Heart left ventricle (tissue), 16 donors: ENCODE data around the gene PPP1R7. TPM values are rescaled to one million over a fixed set of nuclear protein-coding genes. Genes with fewer than 3 reads are reported as not detected.

Experiments used
- ATAC-seq, 4 donors: fragments of 200-7000 bp; cut with Tn5 transposase; one replicate each; pipeline ENCODE4 v1.9.1; 2020 to 2022; ENCODE audit warnings: moderate library complexity in 4 of 4, mild to moderate bottlenecking in 3 of 4, moderate number of reproducible peaks in 1 of 4
- DNase-seq, 5 donors: peaks; one replicate each; pipeline ENCODE4 v3.0.0-alpha.2; 2020
- H3K27ac ChIP-seq, 12 donors: fragments of 200-600 bp; sonication (generic) in 4 of 12; one replicate each; pipeline versions ENCODE4 v1.5.0 to v1.8.0; 2016 to 2022; ENCODE audit warnings: mild to moderate bottlenecking in 2 of 12
- H3K27me3 ChIP-seq, 9 donors: fragments of 200-600 bp; sonication (generic) in 2 of 9; one replicate each; pipeline versions ENCODE4 v1.5.1 to v1.8.0; 2016 to 2022; ENCODE audit warnings: mild to moderate bottlenecking in 3 of 9
- H3K36me3 ChIP-seq, 9 donors: fragments of 200-600 bp; sonication (generic) in 2 of 9; one replicate each; pipeline versions ENCODE4 v1.5.0 to v1.8.0; 2018 to 2022; ENCODE audit warnings: mild to moderate bottlenecking in 2 of 9
- H3K4me1 ChIP-seq, 12 donors: fragments of 200-600 bp; sonication (generic) in 4 of 12; one replicate each; pipeline versions ENCODE4 v1.5.0 to v1.8.0; 2016 to 2022; ENCODE audit warnings: mild to moderate bottlenecking in 3 of 12
- H3K4me3 ChIP-seq, 12 donors: fragments of 200-600 bp; sonication (generic) in 4 of 12; one replicate each; pipeline versions ENCODE4 v1.5.0 to v1.8.0; 2017 to 2022; ENCODE audit warnings: mild to moderate bottlenecking in 9 of 12, moderate library complexity in 4 of 12
- H3K9me3 ChIP-seq, 12 donors: fragments of 200-600 bp; sonication (generic) in 4 of 12; one replicate each; pipeline versions ENCODE4 v1.5.0 to v1.8.0; 2016 to 2022; ENCODE audit warnings: mild to moderate bottlenecking in 1 of 12
- CTCF ChIP-seq, 12 donors: fragments of 200-600 bp; sonication (generic) in 4 of 12; IDR thresholded peaks; one replicate each; pipeline versions ENCODE4 v1.5.0 to v1.8.0; 2018 to 2022; ENCODE audit warnings: antibody characterized with exemption in 12 of 12, mild to moderate bottlenecking in 5 of 12
- POLR2A ChIP-seq, 2 donors: fragments of 450-650 bp; IDR thresholded peaks; one replicate each; pipeline ENCODE4 v1.6.1; 2017; ENCODE audit warnings: antibody characterized with exemption in 2 of 2, mild to moderate bottlenecking in 2 of 2, moderate library complexity in 2 of 2
- WGBS, 4 donors: extraction: QIAGEN DNeasy Blood & Tissue Kit in 2 of 4; methylation state at CpG; one replicate each; pipeline versions ENCODE4 v1.1.5 to v1.1.7; 2013 to 2018; 5-methylcytosine and 5-hydroxymethylcytosine counted together
- intact Hi-C, 10 donors: fragments of 100-400 bp; cut with DNase I; formaldehyde crosslinking; loops; one replicate each; pipeline versions ENCODE4 v1.11.1 to v1.14.2; 2022
- polyA plus RNA-seq, 2 donors: library from polyadenylated mRNA; stranded (reverse); fragments of 200-250 nt; gene quantifications; one replicate each; pipeline ENCODE4 v1.2.3, GENCODE V29; 2013
- total RNA-seq, 9 donors: library from RNA; depleted of rRNA in 2 of 9; stranded (reverse); fragments of >200 nt in 2 of 9; fragmentation: NEBNext Ultra II Directional in 3 of 9; extraction: Animal tissue kit (Norgen Biotek cat#: 25700) in 3 of 9; gene quantifications; one replicate each; pipeline versions ENCODE4 v1.1.0 to v1.2.4, GENCODE V29; 2016 to 2023
- donor health status: ischemic (EF 13 %, LVEDD 7.1; RV severe dilation, severe dysfunction).
- donor health status: healthy with polysubstance abuse.
- donor health status: DM: no; HTN: yes; CAD: no.
- donor health status: DM: no; HTN: no; CAD: no.
- donor health status: ischemic (EF 25% LVEDD 6.9; RV normal size, moderate dysfunction).
- donor health status: ischemic (EF 25% LVEDD 5.7; RV mildly dilated, moderate dysfunction).
- donor health status: healthy.
- donor health status: DM: yes; HTN: yes; CAD: no.
- donor health status: ischemic (EF 35%, LVEDD 5.7; RV mildly dilated, moderate dysfunction).
- donor health status: nonischemic (EF 11% LVEDD 7.7; RV severe dilation, severe dysfunction).
- donor health status: DM: yes; HTN: yes; CAD: no.
- donor health status: PGD.
- donor health status: ischemic (EF 29% LVEDD 5.4; RV normal size, mild dysfunction).
- donor health status: nonischemic (EF 23%, LVEDD 6.1; RV moderate dilation, normal function).

PPP1R7 gene
- total and polyA plus RNA-seq, 11 donors, result 66.7 to 110 (median 79.8) TPM

GRCh38 chr2:241116606-241117560, 33.4 kb upstream of the PPP1R7 start:
- 91 to 93% (median 93%) methylated on average over 32 of the region's 32 CpGs for WGBS, 4 donors
- Histone ChIP-seq H3K4me3 (no peak overlapping the region), H3K27me3 (no peaks in the 10 kb centered on the region), H3K9me3 (peaks cover 0 to 5% (median 0%) of the 10 kb centered on the region in 12 donors), H3K36me3 (peaks cover 0 to 6% (median 0%) of the 10 kb centered on the region in 9 donors), H3K27ac (no peak overlapping the region), H3K4me1 (no peaks in the 10 kb centered on the region)
- TF ChIP-seq POLR2A (IDR thresholded peaks at IDR 0.05), result no peak
- no peak for TF ChIP-seq CTCF (IDR thresholded peaks at IDR 0.05)
- ATAC-seq, result no peak
- intact Hi-C loops, result no loop called here
- DNase-seq, result no peak

- H3K27ac ChIP-seq, result no peak overlapping the region
- H3K36me3 ChIP-seq, result peaks cover 0 to 6% (median 0%) of the 10 kb centered on the region in 9 donors
- peaks cover 0 to 5% (median 0%) of the 10 kb centered on the region in 12 donors for H3K9me3 ChIP-seq
- 92 to 94% (median 93%) methylated on average over 14 to 24 of the region's 24 CpGs for WGBS, 4 donors
- DNase-seq (no peak), ATAC-seq (no peak)
- H3K4me1 ChIP-seq, result no peaks in the 10 kb centered on the region
- H3K27me3 ChIP-seq, result no peaks in the 10 kb centered on the region
- H3K4me3 ChIP-seq, result no peak overlapping the region
- no peak for TF ChIP-seq POLR2A (IDR thresholded peaks at IDR 0.05)
- TF ChIP-seq CTCF (IDR thresholded peaks at IDR 0.05), result no peak
- intact Hi-C loops, result no loop called here
These were observed 31.3 kb upstream of the PPP1R7 start for GRCh38 chr2:241118737-241119505.

DNA sequence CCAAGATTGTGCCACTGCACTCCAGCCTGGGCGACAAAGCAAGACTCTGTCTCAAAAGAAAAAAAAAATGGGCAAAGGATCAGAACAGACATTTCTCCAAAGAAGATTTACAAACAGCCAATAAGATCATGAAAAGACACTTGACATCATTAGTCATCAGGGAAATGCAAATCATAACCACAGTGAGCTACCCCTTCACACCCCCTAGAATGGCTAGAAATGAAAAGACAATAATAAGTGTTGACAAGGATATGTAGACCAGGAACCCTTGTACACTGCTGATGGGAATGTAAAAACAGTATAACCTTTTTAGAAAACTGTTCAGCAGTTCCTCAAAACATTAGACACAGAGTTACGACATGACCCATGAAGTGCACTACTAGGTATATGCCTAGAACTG, 29.8 kb upstream of the PPP1R7 start:
- intact Hi-C loops, result no loop called here
- H3K27me3 ChIP-seq, result no peaks in the 10 kb centered on the region
- H3K4me3 ChIP-seq, result no peak overlapping the region
- H3K36me3 ChIP-seq, result peaks cover 0 to 3% (median 0%) of the 10 kb centered on the region in 9 donors
- 85 to 100% (median 96%) methylated on average over 2 of the region's 2 CpGs for WGBS, 4 donors
- peaks cover 0 to 5% (median 0%) of the 10 kb centered on the region in 12 donors for H3K9me3 ChIP-seq
- TF ChIP-seq POLR2A (IDR thresholded peaks at IDR 0.05) (no peak), CTCF (IDR thresholded peaks at IDR 0.05) (no peak)
- ATAC-seq (no peak), DNase-seq (no peak)
- no peak overlapping the region for H3K27ac ChIP-seq
- no peaks in the 10 kb centered on the region for H3K4me1 ChIP-seq

DNA sequence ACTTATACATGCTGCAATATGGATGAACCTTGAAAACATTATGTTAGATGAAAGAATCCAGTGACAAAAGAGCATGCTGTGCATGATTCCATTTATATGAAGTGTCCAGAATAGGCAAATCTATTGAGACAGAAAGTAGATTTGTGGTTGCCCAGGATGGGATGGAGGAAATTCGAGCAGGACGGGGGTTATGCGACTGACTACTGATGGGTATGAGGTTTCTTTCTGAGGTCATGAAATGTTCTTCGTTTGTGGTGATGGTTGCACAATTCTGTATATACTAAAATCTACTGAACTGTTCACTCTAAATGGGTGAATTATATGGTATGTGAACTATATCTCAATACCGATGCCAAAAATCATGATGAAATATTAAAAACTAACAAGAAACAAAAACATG, 29.3 kb upstream of the PPP1R7 start:
- intact Hi-C loops, result no loop called here
- DNase-seq, result no peak
- Histone ChIP-seq H3K4me1 (no peaks in the 10 kb centered on the region), H3K27ac (no peak overlapping the region), H3K9me3 (peaks cover 0 to 5% (median 0%) of the 10 kb centered on the region in 12 donors), H3K27me3 (no peaks in the 10 kb centered on the region), H3K4me3 (no peak overlapping the region), H3K36me3 (peaks cover 0 to 3% (median 0%) of the 10 kb centered on the region in 9 donors)
- 92 to 97% (median 95%) methylated on average over 5 of the region's 5 CpGs for WGBS, 4 donors
- TF ChIP-seq POLR2A (IDR thresholded peaks at IDR 0.05), result no peak
- no peak for TF ChIP-seq CTCF (IDR thresholded peaks at IDR 0.05)
- ATAC-seq, result no peak
